LNCaP clone FGC (cell line): ENCODE results near the gene NTSR2.

ENCODE experiments used
- DNase-seq: peaks from one replicate; pipeline ENCODE4 v3.0.0-alpha.2; 2011; ENCODE audit warnings: low read depth
- H3K4me3 ChIP-seq: 2 replicates; pipeline ENCODE4 v1.5.1; 2011; ENCODE audit warnings: mild to moderate bottlenecking, low read depth, low read length, control low read depth
- TF ChIP-seq, protein P1 (sequence below): IDR thresholded peaks from 2 replicates; pipeline ENCODE4 v1.5.1; 2012; ENCODE audit warnings: mild to moderate bottlenecking; ENCODE audit not compliant: control insufficient read depth, insufficient read depth; ENCODE audit errors: extremely low read depth

NTSR2 gene

DNA sequence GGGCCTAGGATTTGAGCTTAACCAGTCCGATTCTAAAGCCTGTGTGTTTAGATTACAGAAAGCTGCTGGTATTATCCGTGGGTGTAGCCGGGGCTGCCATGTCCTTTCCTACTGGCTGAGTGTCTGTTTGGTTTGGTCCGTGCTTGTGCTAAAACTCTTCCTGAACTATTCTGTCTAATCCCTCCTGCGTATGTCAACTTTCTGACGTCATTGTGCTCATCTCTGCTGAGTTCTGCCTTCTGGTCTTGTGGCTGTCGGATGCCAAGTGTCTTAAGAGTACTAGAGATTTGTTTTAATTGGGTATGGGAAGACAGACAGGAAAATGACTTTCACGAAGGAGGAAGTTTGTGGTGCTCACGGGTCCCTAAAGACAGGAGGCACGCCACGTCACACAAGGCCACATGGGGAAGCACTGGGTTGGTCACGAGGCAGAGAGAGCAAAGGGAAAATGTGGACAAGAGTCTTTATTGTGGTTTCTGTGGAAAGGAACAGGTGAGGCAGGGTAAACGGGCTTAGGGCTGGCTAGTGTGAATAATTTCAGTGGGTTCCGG is 31.8 kb upstream of the NTSR2 start:
- DNase-seq, result no peak
- TF ChIP-seq, protein P1, sequence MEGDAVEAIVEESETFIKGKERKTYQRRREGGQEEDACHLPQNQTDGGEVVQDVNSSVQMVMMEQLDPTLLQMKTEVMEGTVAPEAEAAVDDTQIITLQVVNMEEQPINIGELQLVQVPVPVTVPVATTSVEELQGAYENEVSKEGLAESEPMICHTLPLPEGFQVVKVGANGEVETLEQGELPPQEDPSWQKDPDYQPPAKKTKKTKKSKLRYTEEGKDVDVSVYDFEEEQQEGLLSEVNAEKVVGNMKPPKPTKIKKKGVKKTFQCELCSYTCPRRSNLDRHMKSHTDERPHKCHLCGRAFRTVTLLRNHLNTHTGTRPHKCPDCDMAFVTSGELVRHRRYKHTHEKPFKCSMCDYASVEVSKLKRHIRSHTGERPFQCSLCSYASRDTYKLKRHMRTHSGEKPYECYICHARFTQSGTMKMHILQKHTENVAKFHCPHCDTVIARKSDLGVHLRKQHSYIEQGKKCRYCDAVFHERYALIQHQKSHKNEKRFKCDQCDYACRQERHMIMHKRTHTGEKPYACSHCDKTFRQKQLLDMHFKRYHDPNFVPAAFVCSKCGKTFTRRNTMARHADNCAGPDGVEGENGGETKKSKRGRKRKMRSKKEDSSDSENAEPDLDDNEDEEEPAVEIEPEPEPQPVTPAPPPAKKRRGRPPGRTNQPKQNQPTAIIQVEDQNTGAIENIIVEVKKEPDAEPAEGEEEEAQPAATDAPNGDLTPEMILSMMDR, result no peak
- H3K4me3 ChIP-seq, result no peak overlapping the region

DNA sequence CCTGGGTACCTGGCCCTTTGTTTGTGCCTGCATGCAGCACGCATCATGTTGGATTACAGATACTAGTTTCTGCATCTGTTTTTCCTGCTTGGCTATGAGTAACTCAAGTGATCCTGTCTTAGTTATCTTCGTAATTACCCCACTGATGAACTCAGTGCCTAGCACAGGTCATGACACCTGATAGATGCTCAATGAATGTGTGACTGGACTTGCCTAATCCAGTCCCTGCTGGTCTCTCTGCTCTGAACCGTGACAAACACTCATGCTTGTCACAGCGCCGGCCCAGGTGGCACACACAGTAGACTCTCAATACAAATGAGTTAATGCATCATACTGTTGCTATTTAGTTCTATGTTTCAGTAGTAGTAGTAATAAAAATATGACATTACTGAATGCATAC is 31.2 kb upstream of the NTSR2 start:
- TF ChIP-seq, protein P1, result no peak

DNA sequence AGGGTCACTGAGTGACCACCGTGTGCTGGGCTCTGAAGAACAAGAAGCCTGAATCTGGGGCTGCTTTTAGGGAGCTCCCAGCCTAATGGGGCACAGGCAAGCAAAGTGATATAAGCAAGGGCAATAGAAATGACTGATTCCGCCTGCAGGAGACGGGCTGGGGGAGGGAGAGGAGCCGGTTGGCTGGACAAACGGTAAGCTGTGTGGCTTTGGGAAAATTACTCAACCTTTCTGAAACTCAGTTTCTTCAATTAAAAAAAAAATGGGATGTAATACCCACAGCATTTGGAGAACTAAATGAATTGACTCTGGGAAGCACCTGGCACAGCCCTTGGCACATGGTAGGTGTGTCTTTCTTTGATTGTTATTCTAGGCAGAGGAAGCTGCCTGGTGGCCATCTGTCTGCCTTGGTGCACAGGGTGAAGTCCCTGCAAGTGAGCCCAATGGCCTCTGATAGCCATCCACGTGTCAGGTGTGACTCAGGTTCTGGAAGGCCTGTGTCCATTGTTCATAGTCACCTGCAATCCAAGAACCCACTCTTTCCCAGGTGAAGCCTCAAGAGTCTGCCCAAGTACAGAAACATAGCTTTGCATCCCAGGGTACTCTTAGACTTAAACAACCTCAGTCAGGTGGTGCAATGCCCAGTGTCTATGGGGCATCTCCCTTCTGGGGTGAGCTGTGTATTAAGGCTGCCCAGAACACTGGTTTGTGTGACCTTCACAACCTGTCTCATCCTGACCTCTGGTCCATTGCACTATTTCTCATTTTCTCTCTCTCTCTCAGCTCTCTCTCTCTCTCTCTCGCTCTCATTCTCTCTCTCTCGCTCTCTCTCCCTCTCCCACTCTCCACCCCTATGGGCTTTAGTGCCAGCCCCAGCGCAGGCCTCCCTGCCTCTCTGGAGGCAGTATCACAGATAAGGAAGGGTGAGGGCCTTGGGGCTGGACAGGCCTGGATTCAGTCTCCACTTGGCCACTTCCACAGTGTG is 30.0 kb upstream of the NTSR2 start:
- no peak for DNase-seq
- H3K4me3 ChIP-seq, result no peak overlapping the region
- TF ChIP-seq, protein P1, result no peak

More for the DNA sequence above, 31.2 kb upstream of the NTSR2 start:
- no peak for DNase-seq
- no peak overlapping the region for H3K4me3 ChIP-seq

DNA sequence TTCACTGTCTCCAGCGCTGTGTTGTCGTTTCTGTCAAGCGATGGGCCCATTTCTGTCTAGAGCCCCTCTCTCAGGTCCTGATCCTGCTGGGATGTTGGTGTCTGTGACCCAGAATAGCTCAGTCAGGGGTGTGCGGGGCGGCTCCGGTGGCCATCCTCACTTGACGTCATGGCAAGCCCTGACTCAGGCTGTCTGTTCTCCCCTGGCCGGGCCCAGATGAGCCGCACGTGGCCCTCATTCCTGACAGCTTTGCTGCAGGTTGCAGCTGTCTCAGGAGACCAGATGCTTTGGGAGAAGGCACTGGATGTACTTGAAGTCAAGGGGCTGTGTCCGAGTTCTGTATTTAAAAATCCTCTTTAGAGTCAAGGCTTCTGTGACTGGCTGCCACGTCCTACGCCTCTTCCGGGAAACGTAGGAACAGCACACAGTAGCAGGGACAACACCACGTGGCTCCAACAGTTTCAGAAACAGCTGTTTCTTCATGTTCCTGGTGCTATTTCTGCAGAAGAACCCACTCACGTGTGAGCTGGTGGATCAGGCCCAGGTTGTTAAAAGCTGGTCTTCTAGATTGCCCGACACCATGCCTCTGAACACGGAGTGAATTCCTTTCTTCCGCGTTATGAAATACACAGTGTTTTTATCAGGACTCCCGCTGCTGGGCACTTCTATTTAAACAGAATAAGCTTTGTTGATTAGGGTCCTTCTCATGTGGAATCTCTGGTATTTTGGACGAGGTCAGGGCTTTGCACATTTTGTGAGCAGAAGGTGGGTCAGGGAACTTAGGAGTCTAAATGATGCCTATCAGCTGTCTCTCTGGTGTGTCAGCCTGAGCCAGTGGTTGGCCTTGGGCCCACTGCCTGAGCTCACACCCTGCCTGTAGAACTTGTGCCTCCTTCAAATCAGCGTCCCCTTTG is 28.3 kb upstream of the NTSR2 start:
- H3K4me3 ChIP-seq, result no peak overlapping the region
- no peak for DNase-seq
- TF ChIP-seq, protein P1, result no peak

DNA sequence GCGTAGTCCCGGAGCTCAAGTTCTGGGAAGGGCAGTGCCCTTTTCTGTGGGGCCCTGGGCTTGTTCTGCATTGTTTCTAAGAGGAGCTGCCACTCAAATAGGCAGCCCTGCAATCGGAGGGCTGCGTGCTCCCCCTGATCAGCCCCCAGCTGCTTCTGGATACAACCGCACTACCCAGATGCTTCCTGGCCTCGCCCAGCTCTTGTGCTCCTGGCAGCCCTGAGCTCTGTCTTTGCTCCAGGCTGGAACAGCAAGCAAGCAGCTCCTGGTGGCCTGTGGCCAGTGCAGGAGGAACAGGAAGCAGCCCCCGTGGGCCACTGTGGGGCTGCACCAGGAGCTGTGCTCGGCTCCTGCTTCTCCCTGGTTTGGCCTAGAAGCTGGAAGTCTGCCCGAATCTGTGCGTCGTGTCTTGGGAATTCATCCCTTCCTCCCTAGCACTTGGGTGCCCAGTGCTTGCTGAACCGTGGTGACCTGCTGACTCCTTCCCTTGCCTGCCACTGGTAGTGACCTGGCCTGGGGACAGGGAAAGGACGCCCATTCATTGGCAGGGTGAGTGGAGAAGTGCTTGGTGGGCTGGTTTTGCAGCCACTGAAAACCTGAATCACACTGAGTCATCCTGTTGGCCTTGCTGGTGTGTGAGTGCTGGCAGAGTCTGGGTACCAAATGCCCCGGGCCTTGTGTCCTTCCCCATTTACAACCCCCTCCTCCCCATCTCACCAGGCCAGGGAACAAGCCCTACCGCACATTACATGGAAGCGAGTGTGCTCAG is 27.3 kb upstream of the NTSR2 start:
- no peak overlapping the region for H3K4me3 ChIP-seq
- TF ChIP-seq, protein P1, result no peak
- DNase-seq, result no peak

DNA sequence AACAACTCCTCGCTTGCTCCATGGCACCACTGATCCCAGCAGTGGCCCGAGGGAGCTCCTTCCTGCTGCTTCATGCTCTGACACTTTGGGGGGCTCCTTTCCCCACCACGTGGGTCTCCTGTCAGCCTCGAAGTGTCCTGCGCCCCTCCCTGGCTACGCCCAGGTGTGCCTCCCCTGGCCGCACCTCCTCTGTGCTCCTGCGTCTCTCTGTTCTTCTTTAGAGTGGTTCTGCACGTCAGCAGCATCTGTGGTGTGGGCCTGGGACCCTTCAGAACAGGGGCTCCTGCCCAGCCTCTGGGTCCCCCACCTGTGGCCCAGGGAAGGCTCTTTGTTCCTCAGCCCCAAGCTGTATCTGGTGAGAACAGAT is 26.7 kb upstream of the NTSR2 start:
- no peak overlapping the region for H3K4me3 ChIP-seq
- TF ChIP-seq, protein P1, result no peak
- no peak for DNase-seq
